Ovary (tissue), 9 donors: ENCODE results near the gene CHSY3. TPM values are rescaled to one million over a fixed set of nuclear protein-coding genes. Genes with fewer than 3 reads are reported as not detected.

ENCODE experiments used
- DNase-seq, 5 donors: peaks; one replicate each; pipeline ENCODE4 v3.0.0-alpha.2; 2019 to 2020
- H3K27ac ChIP-seq, 2 donors: fragments of 200-600 bp; one replicate each; pipeline versions ENCODE4 v1.5.1 to v1.8.0; 2019 to 2022
- H3K27me3 ChIP-seq: fragments of 200-600 bp; one replicate; pipeline ENCODE4 v1.8.0; 2022
- H3K36me3 ChIP-seq: fragments of 200-600 bp; sonication (generic); one replicate; pipeline ENCODE4 v1.5.1; 2019
- H3K4me1 ChIP-seq: one replicate; pipeline ENCODE4 v1.8.1; 2013; ENCODE audit warnings: mild to moderate bottlenecking, moderate library complexity; ENCODE audit not compliant: insufficient read depth
- H3K4me3 ChIP-seq: fragments of 200-600 bp; sonication (generic); one replicate; pipeline ENCODE4 v1.5.1; 2017
- H3K9me3 ChIP-seq, 2 donors: fragments of 200-600 bp in 1 of 2; sonication (generic) in 1 of 2; one replicate each; pipeline versions ENCODE4 v1.5.1 to v1.8.1; 2013 to 2019; ENCODE audit warnings: mild to moderate bottlenecking in 1 of 2, moderate library complexity in 1 of 2
- EP300 ChIP-seq: sonication (generic); formaldehyde crosslinking; IDR thresholded peaks from one replicate; pipeline ENCODE4 v1.6.1; 2017; ENCODE audit warnings: antibody characterized with exemption
- POLR2A ChIP-seq: fragments of 450-650 bp; IDR thresholded peaks from one replicate; pipeline ENCODE4 v1.6.1; 2017; ENCODE audit warnings: antibody characterized with exemption, mild to moderate bottlenecking, moderate library complexity
- WGBS, 3 donors: extraction: QIAGEN DNeasy Blood & Tissue Kit in 1 of 3; methylation state at CpG; one replicate each; pipeline versions ENCODE4 v1.1.5 to v1.1.7; 2013 to 2017; 5-methylcytosine and 5-hydroxymethylcytosine counted together
- intact Hi-C, 4 donors: fragments of 100-400 bp; cut with DNase I; formaldehyde crosslinking; loops; one replicate each; pipeline versions ENCODE4 v1.11.0 to v1.15.1; 2022 to 2023
- polyA plus RNA-seq, 2 donors: library from polyadenylated mRNA; stranded (reverse); fragments of 200-250 nt in 1 of 2; fragments of 350-450 nt in 1 of 2; fragmentation: Illumina TruSeq in 1 of 2; extraction: RNeasy Lipid Tissue Mini Kit (QIAGEN cat#74804) in 1 of 2; gene quantifications; one replicate each; pipeline ENCODE4 v1.2.3, GENCODE V29; 2013 to 2014
- total RNA-seq, 7 donors: library from RNA; depleted of rRNA in 2 of 7; stranded (reverse); fragments of >200 nt in 2 of 7; fragmentation: NEBNext Ultra II Directional in 3 of 7; extraction: Animal tissue kit (Norgen Biotek cat#: 25700) in 3 of 7; gene quantifications; one replicate each; pipeline versions ENCODE4 v1.1.0 to v1.2.4, GENCODE V29; 2016 to 2023
- TF ChIP-seq, protein P1 (sequence below), 3 donors: fragments of 450-650 bp in 2 of 3; fragments of 200-600 bp in 1 of 3; IDR thresholded peaks; one replicate each; pipeline versions ENCODE4 v1.5.1 to v1.8.0; 2016 to 2022; ENCODE audit warnings: antibody characterized with exemption in 3 of 3, mild to moderate bottlenecking in 1 of 3
- donor health status: DM: no; HTN: no; CAD: no; lungs with moderate emphysema.
- donor health status: DM: no; HTN: no; CAD: no.
- donor health status: Bipolar disorder and iron deficiency.
- donor health status: DM: yes; HTN: yes; CAD: no.
- donor health status: DM: no; HTN: no; CAD: no.
- donor health status: DM: yes; HTN: yes; CAD: no.

CHSY3 gene
- total and polyA plus RNA-seq, 9 donors = 0.13 to 5.5 (median 0.74) TPM

DNA sequence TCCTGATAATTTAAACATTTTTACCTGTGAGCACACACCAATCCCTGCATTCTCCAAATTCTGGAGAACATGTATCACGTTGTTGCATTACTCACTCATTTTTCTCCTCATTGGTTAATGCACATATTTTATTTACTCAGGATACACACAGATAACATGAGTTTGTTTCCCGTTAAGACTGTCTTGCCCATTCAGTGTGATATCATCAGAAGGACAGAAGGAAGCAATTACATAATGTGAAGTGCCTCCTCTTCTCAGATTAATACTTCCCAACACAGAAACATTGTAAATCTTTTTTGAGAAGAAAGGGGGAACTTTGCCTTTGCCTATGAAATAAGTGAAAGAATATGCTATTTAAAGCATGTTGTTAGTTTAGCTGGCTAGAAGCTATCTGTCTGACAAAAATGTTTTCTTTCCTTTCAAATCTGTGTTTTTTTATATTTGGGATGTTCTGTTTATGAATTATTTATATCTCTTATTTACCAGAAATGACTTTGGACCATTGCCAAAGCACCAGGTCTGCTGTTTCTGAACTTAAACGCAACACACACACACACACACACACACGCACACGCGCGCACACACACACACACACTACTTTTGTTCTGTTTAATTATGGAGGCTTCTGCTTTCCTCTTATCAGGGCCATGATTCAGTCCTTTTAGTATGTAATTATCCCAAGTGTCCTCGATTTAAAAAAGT lies 186.5 kb downstream of the CHSY3 start:
- TF ChIP-seq, protein P1, sequence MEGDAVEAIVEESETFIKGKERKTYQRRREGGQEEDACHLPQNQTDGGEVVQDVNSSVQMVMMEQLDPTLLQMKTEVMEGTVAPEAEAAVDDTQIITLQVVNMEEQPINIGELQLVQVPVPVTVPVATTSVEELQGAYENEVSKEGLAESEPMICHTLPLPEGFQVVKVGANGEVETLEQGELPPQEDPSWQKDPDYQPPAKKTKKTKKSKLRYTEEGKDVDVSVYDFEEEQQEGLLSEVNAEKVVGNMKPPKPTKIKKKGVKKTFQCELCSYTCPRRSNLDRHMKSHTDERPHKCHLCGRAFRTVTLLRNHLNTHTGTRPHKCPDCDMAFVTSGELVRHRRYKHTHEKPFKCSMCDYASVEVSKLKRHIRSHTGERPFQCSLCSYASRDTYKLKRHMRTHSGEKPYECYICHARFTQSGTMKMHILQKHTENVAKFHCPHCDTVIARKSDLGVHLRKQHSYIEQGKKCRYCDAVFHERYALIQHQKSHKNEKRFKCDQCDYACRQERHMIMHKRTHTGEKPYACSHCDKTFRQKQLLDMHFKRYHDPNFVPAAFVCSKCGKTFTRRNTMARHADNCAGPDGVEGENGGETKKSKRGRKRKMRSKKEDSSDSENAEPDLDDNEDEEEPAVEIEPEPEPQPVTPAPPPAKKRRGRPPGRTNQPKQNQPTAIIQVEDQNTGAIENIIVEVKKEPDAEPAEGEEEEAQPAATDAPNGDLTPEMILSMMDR (IDR thresholded peaks at IDR 0.05) = no peak
- TF ChIP-seq POLR2A = no peak
- no peak for TF ChIP-seq EP300
- H3K9me3 ChIP-seq = no peaks in the 10 kb centered on the region
- no peaks in the 10 kb centered on the region for H3K27me3 ChIP-seq
- no peak for DNase-seq
- no peak overlapping the region for H3K27ac ChIP-seq
- no peaks in the 10 kb centered on the region for H3K4me1 ChIP-seq
- H3K4me3 ChIP-seq = no peak overlapping the region
- intact Hi-C loops = no loop called here
- 12 to 30% (median 18%) methylated on average over 8 of the region's 8 CpGs for WGBS, 3 donors
- no peaks in the 10 kb centered on the region for H3K36me3 ChIP-seq

GRCh38 chr5:130092991-130093390 lies 188.7 kb downstream of the CHSY3 start:
- Histone ChIP-seq H3K27me3 (no peaks in the 10 kb centered on the region), H3K9me3 (no peaks in the 10 kb centered on the region), H3K27ac (no peak overlapping the region), H3K4me3 (no peak overlapping the region), H3K36me3 (no peaks in the 10 kb centered on the region), H3K4me1 (no peaks in the 10 kb centered on the region)
- intact Hi-C loops = no loop called here
- TF ChIP-seq EP300 (no peak), POLR2A (no peak)
- TF ChIP-seq, protein P1 (IDR thresholded peaks at IDR 0.05) = no peak
- DNase-seq = no peak

DNA sequence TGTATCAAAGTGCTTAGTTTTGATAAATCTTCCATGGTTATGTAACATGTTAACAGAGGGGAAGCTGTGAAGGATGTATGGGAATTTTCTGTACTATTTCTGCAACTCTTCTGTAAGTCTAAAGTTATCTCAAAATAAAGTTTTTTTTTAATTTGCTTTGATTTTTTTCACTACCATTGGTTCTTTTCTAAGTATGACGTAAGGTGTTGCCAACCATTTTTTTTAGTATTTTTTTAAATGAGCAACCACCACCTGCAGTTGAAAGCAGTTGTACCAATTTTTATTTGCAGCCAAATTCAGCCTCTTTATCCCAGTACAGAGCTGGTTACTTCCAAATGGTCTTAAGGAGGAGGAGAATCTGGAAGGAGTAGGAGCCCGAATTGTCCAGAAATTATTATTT lies 192.2 kb downstream of the CHSY3 start:
- WGBS, 3 donors = 67 to 90% (median 87%) methylated on average over 2 of the region's 2 CpGs
- no peak for DNase-seq
- intact Hi-C loops = no loop called here
- no peaks in the 10 kb centered on the region for H3K36me3 ChIP-seq
- H3K27me3 ChIP-seq = no peaks in the 10 kb centered on the region
- H3K4me1 ChIP-seq = no peaks in the 10 kb centered on the region
- H3K4me3 ChIP-seq = no peak overlapping the region
- H3K27ac ChIP-seq = no peak overlapping the region
- no peaks in the 10 kb centered on the region for H3K9me3 ChIP-seq
- TF ChIP-seq EP300 (no peak), POLR2A (no peak)
- TF ChIP-seq, protein P1 (IDR thresholded peaks at IDR 0.05) = no peak

GRCh38 chr5:130099008-130099407 lies 194.7 kb downstream of the CHSY3 start:
- Histone ChIP-seq H3K36me3 (no peaks in the 10 kb centered on the region), H3K27me3 (no peaks in the 10 kb centered on the region), H3K9me3 (no peaks in the 10 kb centered on the region), H3K4me1 (no peaks in the 10 kb centered on the region), H3K27ac (no peak overlapping the region), H3K4me3 (no peak overlapping the region)
- no peak for DNase-seq
- intact Hi-C loops = no loop called here
- no peak for TF ChIP-seq POLR2A
- TF ChIP-seq EP300 = no peak
- TF ChIP-seq, protein P1 (IDR thresholded peaks at IDR 0.05) = no peak
- WGBS, 3 donors = 9 to 22% (median 19%) methylated on average over 2 of the region's 2 CpGs
